Mesenchymal stem cell (in vitro differentiated cells and primary cell): ENCODE data around the gene NEK11.

Source experiments
- DNase-seq: peaks from one replicate; pipeline ENCODE4 v3.0.0-alpha.2; 2013
- H2AFZ ChIP-seq: one replicate; pipeline ENCODE4 v1.6.1; 2013; ENCODE audit warnings: low read depth, mild to moderate bottlenecking, control low read depth, inconsistent platforms, low read length, moderate library complexity
- H2AK5ac ChIP-seq: 2 replicates; pipeline ENCODE4 v1.6.1; 2013; ENCODE audit warnings: low read length, moderate library complexity, mild to moderate bottlenecking, inconsistent platforms; ENCODE audit not compliant: severe bottlenecking
- H2BK120ac ChIP-seq: one replicate; pipeline ENCODE4 v1.6.1; 2013; ENCODE audit warnings: low read depth, mild to moderate bottlenecking, inconsistent platforms, low read length, moderate library complexity
- H2BK12ac ChIP-seq, 2 experiments: one replicate each; pipeline ENCODE4 v1.6.1; 2013; ENCODE audit warnings: inconsistent platforms in 2 of 2, low read length in 2 of 2, mild to moderate bottlenecking in 2 of 2, moderate library complexity in 2 of 2, control low read depth in 1 of 2
- H2BK15ac ChIP-seq: one replicate; pipeline ENCODE4 v1.6.1; 2013; ENCODE audit warnings: mild to moderate bottlenecking, low read depth, inconsistent platforms; ENCODE audit not compliant: poor library complexity, severe bottlenecking
- H2BK5ac ChIP-seq: 2 replicates; pipeline ENCODE4 v1.6.1; 2013; ENCODE audit warnings: low read depth, mild to moderate bottlenecking, low read length, control low read depth, inconsistent platforms; ENCODE audit not compliant: poor library complexity, severe bottlenecking
- H3K14ac ChIP-seq, 2 experiments: one replicate each; pipeline ENCODE4 v1.6.1; 2013; ENCODE audit warnings: inconsistent platforms in 2 of 2, low read length in 2 of 2, control low read depth in 1 of 2, mild to moderate bottlenecking in 1 of 2, moderate library complexity in 1 of 2
- H3K18ac ChIP-seq, 2 experiments: one replicate each; pipeline ENCODE4 v1.6.1; 2013; ENCODE audit warnings: inconsistent platforms in 2 of 2, low read length in 2 of 2, control low read depth in 1 of 2, low read depth in 1 of 2, mild to moderate bottlenecking in 1 of 2
- H3K23ac ChIP-seq, 2 experiments: one replicate each; pipeline ENCODE4 v1.6.1; 2013; ENCODE audit warnings: inconsistent platforms in 2 of 2, low read length in 2 of 2, mild to moderate bottlenecking in 2 of 2, moderate library complexity in 2 of 2, control low read depth in 1 of 2
- H3K27ac ChIP-seq: 2 replicates; pipeline ENCODE4 v1.5.1; 2013; ENCODE audit warnings: mild to moderate bottlenecking, moderate library complexity, low read length, control low read depth, inconsistent platforms; ENCODE audit not compliant: poor library complexity, severe bottlenecking
- H3K27me3 ChIP-seq, 2 experiments: 2 replicates each; pipeline versions ENCODE4 v1.6.1 to v1.7.0; 2013; ENCODE audit warnings: low read length in 2 of 2, mild to moderate bottlenecking in 2 of 2, moderate library complexity in 2 of 2, control low read depth in 1 of 2, inconsistent platforms in 1 of 2; ENCODE audit not compliant: control insufficient read depth in 1 of 2, insufficient read depth in 1 of 2
- H3K36me3 ChIP-seq, 2 experiments: 2 replicates each; pipeline versions ENCODE4 v1.6.1 to v1.7.0; 2013; ENCODE audit warnings: low read length in 2 of 2, control low read depth in 1 of 2, inconsistent platforms in 1 of 2, low read depth in 1 of 2, mild to moderate bottlenecking in 1 of 2; ENCODE audit not compliant: insufficient read depth in 2 of 2, control insufficient read depth in 1 of 2
- H3K4ac ChIP-seq, 2 experiments: one replicate each; pipeline ENCODE4 v1.6.1; 2013; ENCODE audit warnings: inconsistent platforms in 2 of 2, low read length in 2 of 2, mild to moderate bottlenecking in 2 of 2, moderate library complexity in 2 of 2, control low read depth in 1 of 2, low read depth in 1 of 2
- H3K4me1 ChIP-seq: 2 replicates; pipeline ENCODE4 v1.6.1; 2013; ENCODE audit warnings: low read depth, low read length, control low read depth; ENCODE audit not compliant: control insufficient read depth, insufficient read depth
- H3K4me2 ChIP-seq: 2 replicates; pipeline ENCODE4 v1.6.1; 2013; ENCODE audit warnings: low read length, mild to moderate bottlenecking, inconsistent platforms; ENCODE audit not compliant: poor library complexity, severe bottlenecking
- H3K4me3 ChIP-seq, 2 experiments: 2 replicates each; pipeline versions ENCODE4 v1.5.1 to v1.7.0; 2013; ENCODE audit warnings: low read length in 2 of 2, mild to moderate bottlenecking in 2 of 2, control low read depth in 1 of 2, low read depth in 1 of 2; ENCODE audit not compliant: insufficient read depth in 1 of 2
- H3K79me1 ChIP-seq: replicated peaks from 2 replicates; pipeline ENCODE4 v1.6.1; 2013; ENCODE audit warnings: mild to moderate bottlenecking, control low read depth, low read length, inconsistent platforms; ENCODE audit not compliant: poor library complexity, severe bottlenecking
- H3K9ac ChIP-seq: 2 replicates; pipeline ENCODE4 v1.7.0; 2013; ENCODE audit warnings: mild to moderate bottlenecking, low read length, moderate library complexity
- H3K9me3 ChIP-seq: 2 replicates; pipeline ENCODE4 v1.7.0; 2013; ENCODE audit warnings: mild to moderate bottlenecking, low read length; ENCODE audit not compliant: control insufficient read depth
- H4K8ac ChIP-seq: one replicate; pipeline ENCODE4 v1.6.1; 2013; ENCODE audit warnings: inconsistent platforms, mild to moderate bottlenecking, low read length, moderate library complexity
- H4K91ac ChIP-seq: one replicate; pipeline ENCODE4 v1.6.1; 2013; ENCODE audit warnings: mild to moderate bottlenecking, low read length, inconsistent platforms
- WGBS: methylation state at CpG from one replicate; pipeline ENCODE4 v1.1.7; 2013; ENCODE audit warnings: mixed read lengths; 5-methylcytosine and 5-hydroxymethylcytosine counted together

The NEK11 gene

GRCh38 chr3:130990282-130990681 is 36.4 kb upstream of the NEK11 start:
- Histone ChIP-seq H2BK5ac (no peak overlapping the region), H4K8ac (no peak overlapping the region), H2AFZ (no peak overlapping the region), H3K4me2 (no peak overlapping the region), H3K4me3 (no peak overlapping the region), H3K79me1 (peaks cover 11% of the 10 kb centered on the region), H3K27me3 (no peaks in the 10 kb centered on the region), H2BK12ac (no peak overlapping the region), H2BK15ac (no peak overlapping the region), H3K4ac (no peak overlapping the region), H3K27ac (no peak overlapping the region), H4K91ac (no peak overlapping the region), H3K23ac (no peak overlapping the region), H3K36me3 (peaks cover 13 to 38% of the 10 kb centered on the region in 2 experiments), H3K4me1 (no peaks in the 10 kb centered on the region), H3K9me3 (no peaks in the 10 kb centered on the region), H3K18ac (no peak overlapping the region), H2BK120ac (no peak overlapping the region), H3K14ac (no peak overlapping the region), H2AK5ac (no peak overlapping the region), H3K9ac (no peak overlapping the region)
- DNase-seq: no peak
- WGBS: 71% methylated on average over 5 of the region's 5 CpGs

GRCh38 chr3:130991126-130991525 is 35.6 kb upstream of the NEK11 start:
- H3K9ac ChIP-seq: no peak overlapping the region
- H2AFZ ChIP-seq: no peak overlapping the region
- no peak overlapping the region for H3K18ac ChIP-seq
- H2BK120ac ChIP-seq: no peak overlapping the region
- H2BK12ac ChIP-seq: no peak overlapping the region
- H3K4me1 ChIP-seq: no peaks in the 10 kb centered on the region
- no peak overlapping the region for H2AK5ac ChIP-seq
- DNase-seq: no peak
- H3K9me3 ChIP-seq: no peaks in the 10 kb centered on the region
- no peak overlapping the region for H3K4ac ChIP-seq
- no peak overlapping the region for H3K4me3 ChIP-seq
- no peak overlapping the region for H2BK5ac ChIP-seq
- H4K8ac ChIP-seq: no peak overlapping the region
- no peak overlapping the region for H4K91ac ChIP-seq
- H3K14ac ChIP-seq: no peak overlapping the region
- peak overlapping the region in 1 of 2 experiments; percentile 81 for H3K23ac ChIP-seq
- H3K4me2 ChIP-seq: no peak overlapping the region
- no peak overlapping the region for H3K27ac ChIP-seq
- H3K27me3 ChIP-seq: no peaks in the 10 kb centered on the region
- peaks cover 17 to 45% of the 10 kb centered on the region in 2 experiments for H3K36me3 ChIP-seq
- H3K79me1 ChIP-seq: peaks cover 13% of the 10 kb centered on the region
- no peak overlapping the region for H2BK15ac ChIP-seq
- WGBS: 90% methylated on average over 4 of the region's 5 CpGs

- Histone ChIP-seq H2AK5ac (no peak overlapping the region), H3K4me2 (no peak overlapping the region), H3K14ac (no peak overlapping the region), H3K18ac (no peak overlapping the region), H3K4me3 (no peak overlapping the region), H2BK15ac (no peak overlapping the region), H3K23ac (no peak overlapping the region), H3K9me3 (no peaks in the 10 kb centered on the region), H4K91ac (no peak overlapping the region), H3K4me1 (no peaks in the 10 kb centered on the region), H3K79me1 (peaks cover 10% of the 10 kb centered on the region), H2AFZ (no peak overlapping the region), H3K27me3 (no peaks in the 10 kb centered on the region), H3K9ac (no peak overlapping the region), H2BK12ac (no peak overlapping the region), H3K4ac (no peak overlapping the region), H4K8ac (no peak overlapping the region), H2BK5ac (no peak overlapping the region), H3K27ac (no peak overlapping the region), H3K36me3 (peaks cover 12 to 54% of the 10 kb centered on the region in 2 experiments), H2BK120ac (no peak overlapping the region)
- DNase-seq: no peak
- WGBS: 80% methylated on average over 3 of the region's 3 CpGs
Observed at GRCh38 chr3:130992344-130992743, 34.3 kb upstream of the NEK11 start.

- Histone ChIP-seq H3K79me1 (peaks cover 1% of the 10 kb centered on the region), H3K14ac (no peak overlapping the region), H3K4me2 (no peak overlapping the region), H2AK5ac (no peak overlapping the region), H3K9ac (no peak overlapping the region), H3K4me3 (no peak overlapping the region), H3K4me1 (no peaks in the 10 kb centered on the region), H3K36me3 (peaks cover 7 to 58% of the 10 kb centered on the region in 2 experiments), H4K8ac (no peak overlapping the region), H2BK5ac (no peak overlapping the region), H3K4ac (no peak overlapping the region), H2BK120ac (no peak overlapping the region), H2AFZ (no peak overlapping the region), H3K9me3 (no peaks in the 10 kb centered on the region), H3K23ac (no peak overlapping the region), H3K27ac (no peak overlapping the region), H2BK15ac (no peak overlapping the region), H4K91ac (no peak overlapping the region), H2BK12ac (no peak overlapping the region), H3K27me3 (no peaks in the 10 kb centered on the region), H3K18ac (no peak overlapping the region)
- WGBS: 92% methylated on average over 4 of the region's 7 CpGs
- peak; percentile 63 for DNase-seq
Observed at GRCh38 chr3:130997289-130997688, 29.4 kb upstream of the NEK11 start.
